Measurements from ENCODE around the gene PCED1A. TPM values are rescaled to one million over a fixed set of nuclear protein-coding genes. Genes with fewer than 3 reads are reported as not detected.

Gene PCED1A
- total and polyA plus RNA-seq, 2 donors (not counting 1 experiment from before 2014, with no cell fraction given) = 96.8 to 176 TPM

DNA sequence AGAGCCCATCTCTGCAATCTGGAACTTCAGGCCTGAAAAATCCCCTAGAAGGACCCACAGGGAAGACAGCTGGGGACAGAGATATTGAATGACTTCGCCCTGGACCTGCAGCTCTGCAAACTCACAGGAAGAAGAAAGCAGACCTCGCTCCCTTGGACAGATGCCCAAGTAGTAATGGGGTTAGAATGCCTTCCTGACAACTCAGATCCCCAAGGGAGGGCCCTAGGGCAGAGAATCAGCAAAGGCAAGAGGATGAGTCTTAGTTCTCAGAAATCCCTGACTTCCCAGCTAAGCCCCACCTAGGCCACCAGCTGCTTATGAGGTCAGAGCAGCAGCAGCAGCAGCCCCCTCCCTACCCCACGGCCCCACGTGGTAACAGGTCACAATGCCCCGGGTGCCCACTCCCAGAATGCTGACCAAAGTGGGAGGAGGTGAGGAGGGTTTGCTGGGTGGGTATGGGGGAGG lies 25.8 kb downstream of the PCED1A start, which contains the start of gene C20orf141:
C20orf141 (plus strand) TSS at position 401 of the 465 bp plus-strand sequence. CDS start 198 bp downstream, outside the sequence.
- Histone ChIP-seq H3K4me2 (replicated peaks; ENCODE audit: low read depth, low read length, poor library complexity, severe bottlenecking) (no peak within 1 kb of the TSS), H2AFZ (ENCODE audit: insufficient read depth, low read depth, low read length, poor library complexity, severe bottlenecking) (no peak within 1 kb of the TSS), H3K79me2 (ENCODE audit: control insufficient read depth, insufficient read depth, low read length) (no peaks in the 10 kb centered on the region), H4K20me1 (ENCODE audit: control insufficient read depth, insufficient read depth, low read length, poor library complexity, severe bottlenecking) (no peaks in the 10 kb centered on the region), H3K9me3 (ENCODE audit: control extremely low read depth in 1 of 3, control insufficient read depth in 2 of 3, insufficient read depth in 1 of 3, low read length in 2 of 3) (peaks cover 5 to 7% (median 6%) of the 10 kb centered on the region in 3 donors), H3K4me1 (ENCODE audit: control insufficient read depth in 2 of 2, insufficient read depth in 2 of 2, low read length in 2 of 2) (no peaks in the 10 kb centered on the region), H3K27me3 (replicated peaks in 1 of 4; ENCODE audit: control extremely low read depth in 1 of 4, control insufficient read depth in 3 of 4, insufficient read depth in 4 of 4, low read length in 3 of 4) (peaks cover 0 to 28% (median 9%) of the 10 kb centered on the region in 4 experiments), H3K36me3 (replicated peaks in 1 of 2; ENCODE audit: control extremely low read depth in 1 of 2, control insufficient read depth in 1 of 2, extremely low read depth in 1 of 2, insufficient read depth in 2 of 2, low read length in 1 of 2) (no peaks in the 10 kb centered on the region), H3K4me3 (ENCODE audit: control extremely low read depth in 1 of 5, extremely low read depth in 1 of 5, insufficient read depth in 1 of 5, low read depth in 2 of 5, low read length in 4 of 5) (no peak within 1 kb of the TSS), H3K9ac (ENCODE audit: low read length) (no peak within 1 kb of the TSS), H3K27ac (ENCODE audit: low read length in 2 of 2) (no peak within 1 kb of the TSS)
- intact Hi-C loops (cut with micrococcal nuclease) = no loop called here
- H3K9me3 Mint-ChIP-seq (ENCODE audit: insufficient read depth) = peaks cover 5% of the 10 kb centered on the region
- ChIA-PET CTCF (no interaction called here), POLR2A (no interaction called here)
- peaks cover 52% of the 10 kb centered on the region for H3K27me3 Mint-ChIP-seq
- no peaks in the 10 kb centered on the region for H3K4me1 Mint-ChIP-seq
- DNase-seq = no peak
- no peak within 1 kb of the TSS for H3K4me3 Mint-ChIP-seq
- H3K27ac Mint-ChIP-seq = no peak within 1 kb of the TSS
- ATAC-seq (ENCODE audit: low read depth) = no peak
- WGBS (ENCODE audit: insufficient coverage) = 50% methylated on average over 1 of the region's 5 CpGs
- TF ChIP-seq, protein P1, sequence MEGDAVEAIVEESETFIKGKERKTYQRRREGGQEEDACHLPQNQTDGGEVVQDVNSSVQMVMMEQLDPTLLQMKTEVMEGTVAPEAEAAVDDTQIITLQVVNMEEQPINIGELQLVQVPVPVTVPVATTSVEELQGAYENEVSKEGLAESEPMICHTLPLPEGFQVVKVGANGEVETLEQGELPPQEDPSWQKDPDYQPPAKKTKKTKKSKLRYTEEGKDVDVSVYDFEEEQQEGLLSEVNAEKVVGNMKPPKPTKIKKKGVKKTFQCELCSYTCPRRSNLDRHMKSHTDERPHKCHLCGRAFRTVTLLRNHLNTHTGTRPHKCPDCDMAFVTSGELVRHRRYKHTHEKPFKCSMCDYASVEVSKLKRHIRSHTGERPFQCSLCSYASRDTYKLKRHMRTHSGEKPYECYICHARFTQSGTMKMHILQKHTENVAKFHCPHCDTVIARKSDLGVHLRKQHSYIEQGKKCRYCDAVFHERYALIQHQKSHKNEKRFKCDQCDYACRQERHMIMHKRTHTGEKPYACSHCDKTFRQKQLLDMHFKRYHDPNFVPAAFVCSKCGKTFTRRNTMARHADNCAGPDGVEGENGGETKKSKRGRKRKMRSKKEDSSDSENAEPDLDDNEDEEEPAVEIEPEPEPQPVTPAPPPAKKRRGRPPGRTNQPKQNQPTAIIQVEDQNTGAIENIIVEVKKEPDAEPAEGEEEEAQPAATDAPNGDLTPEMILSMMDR (IDR thresholded peaks at IDR 0.05) = no peak
- no peak for TF ChIP-seq EZH2 (IDR thresholded peaks at IDR 0.05; ENCODE audit: borderline replicate concordance, insufficient read depth, low read depth, low read length, poor library complexity, severe bottlenecking)

- intact Hi-C loops (cut with micrococcal nuclease) = no loop called here
- peaks cover 52% of the 10 kb centered on the region for H3K27me3 Mint-ChIP-seq
- Histone ChIP-seq H3K27me3 (replicated peaks in 1 of 4; ENCODE audit: control extremely low read depth in 1 of 4, control insufficient read depth in 3 of 4, insufficient read depth in 4 of 4, low read length in 3 of 4) (peaks cover 0 to 23% (median 9%) of the 10 kb centered on the region in 4 experiments), H3K4me3 (ENCODE audit: control extremely low read depth in 1 of 5, extremely low read depth in 1 of 5, insufficient read depth in 1 of 5, low read depth in 2 of 5, low read length in 4 of 5) (no peak overlapping the region), H3K36me3 (replicated peaks in 1 of 2; ENCODE audit: control extremely low read depth in 1 of 2, control insufficient read depth in 1 of 2, extremely low read depth in 1 of 2, insufficient read depth in 2 of 2, low read length in 1 of 2) (no peaks in the 10 kb centered on the region), H3K79me2 (ENCODE audit: control insufficient read depth, insufficient read depth, low read length) (no peaks in the 10 kb centered on the region), H3K4me2 (replicated peaks; ENCODE audit: low read depth, low read length, poor library complexity, severe bottlenecking) (no peak overlapping the region), H2AFZ (ENCODE audit: insufficient read depth, low read depth, low read length, poor library complexity, severe bottlenecking) (no peak overlapping the region), H3K4me1 (ENCODE audit: control insufficient read depth in 2 of 2, insufficient read depth in 2 of 2, low read length in 2 of 2) (no peaks in the 10 kb centered on the region), H3K9me3 (ENCODE audit: control extremely low read depth in 1 of 3, control insufficient read depth in 2 of 3, insufficient read depth in 1 of 3, low read length in 2 of 3) (peaks cover 5 to 7% (median 6%) of the 10 kb centered on the region in 3 donors), H3K27ac (ENCODE audit: low read length in 2 of 2) (no peak overlapping the region), H3K9ac (ENCODE audit: low read length) (no peak overlapping the region), H4K20me1 (ENCODE audit: control insufficient read depth, insufficient read depth, low read length, poor library complexity, severe bottlenecking) (no peaks in the 10 kb centered on the region)
- H3K9me3 Mint-ChIP-seq (ENCODE audit: insufficient read depth) = peaks cover 5% of the 10 kb centered on the region
- H3K27ac Mint-ChIP-seq = no peak overlapping the region
- no peaks in the 10 kb centered on the region for H3K4me1 Mint-ChIP-seq
- H3K4me3 Mint-ChIP-seq = no peak overlapping the region
- CTCF ChIA-PET = no interaction called here
- no peak for TF ChIP-seq EZH2 (IDR thresholded peaks at IDR 0.05; ENCODE audit: borderline replicate concordance, insufficient read depth, low read depth, low read length, poor library complexity, severe bottlenecking)
- TF ChIP-seq, protein P1 (IDR thresholded peaks at IDR 0.05) = no peak
- POLR2A ChIA-PET = no interaction called here
- WGBS (ENCODE audit: insufficient coverage) = no CpG with 5 or more reads among the region's 1 CpG
- ATAC-seq (ENCODE audit: low read depth) = no peak
- DNase-seq = no peak
Measured at GRCh38 chr20:2814076-2814475, 26.4 kb downstream of the PCED1A start.

Data from B cell (primary cell).